Progenitor cell of endocrine pancreas (in vitro differentiated cells): ENCODE results near the gene SYNE2. TPM values are rescaled to one million over a fixed set of nuclear protein-coding genes. Genes with fewer than 3 reads are reported as not detected.

ENCODE experiments used
- DNase-seq: peaks from one replicate; pipeline ENCODE4 v3.0.0; 2021; ENCODE audit warnings: low spot score; ENCODE audit not compliant: unreplicated experiment
- H3K27ac Mint-ChIP-seq: 2 replicates; pipeline ENCODE4 v1.8.0; 2021; ENCODE audit warnings: mild to moderate bottlenecking, moderate library complexity, mixed read lengths
- H3K27me3 Mint-ChIP-seq: 2 replicates; pipeline ENCODE4 v1.8.0; 2021; ENCODE audit warnings: mixed read lengths
- H3K36me3 Mint-ChIP-seq: 2 replicates; pipeline ENCODE4 v1.8.0; 2022; ENCODE audit warnings: mixed read lengths; ENCODE audit not compliant: insufficient read depth
- H3K4me1 Mint-ChIP-seq: 2 replicates; pipeline ENCODE4 v1.8.0; 2021; ENCODE audit warnings: low read depth, mixed read lengths
- H3K4me3 Mint-ChIP-seq: 2 replicates; pipeline ENCODE4 v1.8.0; 2021; ENCODE audit warnings: low read depth, mild to moderate bottlenecking, moderate library complexity, mixed read lengths
- H3K9me3 Mint-ChIP-seq: 2 replicates; pipeline ENCODE4 v1.8.0; 2021; ENCODE audit warnings: low read depth, mixed read lengths
- total RNA-seq: library from RNA; stranded (reverse); gene quantifications from 2 replicates; pipeline ENCODE4 v1.2.1, GENCODE V29; 2021
- TF ChIP-seq, protein P1 (sequence below): fragments of 200-600 bp; sonication (generic); IDR thresholded peaks from one replicate; pipeline ENCODE4 v1.5.0; 2021; ENCODE audit warnings: antibody characterized with exemption, mild to moderate bottlenecking; ENCODE audit not compliant: unreplicated experiment

SYNE2 gene
- total RNA-seq, 1 donor from 2014 or later, result 108 TPM

GRCh38 chr14:64253672-64254071 lies 400.9 kb downstream of the SYNE2 start:
- Mint-ChIP-seq H3K9me3 (peaks cover 1% of the 10 kb centered on the region), H3K36me3 (no peaks in the 10 kb centered on the region), H3K27me3 (no peaks in the 10 kb centered on the region), H3K27ac (no peak overlapping the region), H3K4me3 (no peak overlapping the region), H3K4me1 (no peaks in the 10 kb centered on the region)
- TF ChIP-seq, protein P1, sequence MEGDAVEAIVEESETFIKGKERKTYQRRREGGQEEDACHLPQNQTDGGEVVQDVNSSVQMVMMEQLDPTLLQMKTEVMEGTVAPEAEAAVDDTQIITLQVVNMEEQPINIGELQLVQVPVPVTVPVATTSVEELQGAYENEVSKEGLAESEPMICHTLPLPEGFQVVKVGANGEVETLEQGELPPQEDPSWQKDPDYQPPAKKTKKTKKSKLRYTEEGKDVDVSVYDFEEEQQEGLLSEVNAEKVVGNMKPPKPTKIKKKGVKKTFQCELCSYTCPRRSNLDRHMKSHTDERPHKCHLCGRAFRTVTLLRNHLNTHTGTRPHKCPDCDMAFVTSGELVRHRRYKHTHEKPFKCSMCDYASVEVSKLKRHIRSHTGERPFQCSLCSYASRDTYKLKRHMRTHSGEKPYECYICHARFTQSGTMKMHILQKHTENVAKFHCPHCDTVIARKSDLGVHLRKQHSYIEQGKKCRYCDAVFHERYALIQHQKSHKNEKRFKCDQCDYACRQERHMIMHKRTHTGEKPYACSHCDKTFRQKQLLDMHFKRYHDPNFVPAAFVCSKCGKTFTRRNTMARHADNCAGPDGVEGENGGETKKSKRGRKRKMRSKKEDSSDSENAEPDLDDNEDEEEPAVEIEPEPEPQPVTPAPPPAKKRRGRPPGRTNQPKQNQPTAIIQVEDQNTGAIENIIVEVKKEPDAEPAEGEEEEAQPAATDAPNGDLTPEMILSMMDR, result no peak
- no peak for DNase-seq

DNA sequence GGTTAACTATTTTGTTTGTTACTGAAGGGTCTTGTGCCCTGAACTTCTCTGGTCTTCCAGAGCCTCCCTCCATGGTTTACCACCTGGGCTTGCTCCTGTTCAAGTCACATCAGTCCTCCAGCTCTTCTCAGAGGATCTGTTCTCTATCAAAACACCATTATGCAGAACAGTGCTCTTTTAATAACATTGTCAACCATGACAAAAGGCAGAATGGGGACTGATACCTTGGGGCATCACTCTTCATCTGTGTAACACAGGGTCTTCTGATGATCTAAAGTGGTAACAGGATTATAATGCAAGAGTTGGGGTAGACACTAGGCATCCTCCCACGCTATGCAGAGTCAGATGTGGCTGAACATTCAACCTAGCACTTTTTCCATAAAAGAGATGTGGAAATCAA lies 403.0 kb downstream of the SYNE2 start:
- TF ChIP-seq, protein P1, result no peak
- Mint-ChIP-seq H3K36me3 (no peaks in the 10 kb centered on the region), H3K27me3 (no peaks in the 10 kb centered on the region), H3K27ac (no peak overlapping the region), H3K9me3 (no peaks in the 10 kb centered on the region), H3K4me3 (no peak overlapping the region), H3K4me1 (no peaks in the 10 kb centered on the region)
- no peak for DNase-seq

DNA sequence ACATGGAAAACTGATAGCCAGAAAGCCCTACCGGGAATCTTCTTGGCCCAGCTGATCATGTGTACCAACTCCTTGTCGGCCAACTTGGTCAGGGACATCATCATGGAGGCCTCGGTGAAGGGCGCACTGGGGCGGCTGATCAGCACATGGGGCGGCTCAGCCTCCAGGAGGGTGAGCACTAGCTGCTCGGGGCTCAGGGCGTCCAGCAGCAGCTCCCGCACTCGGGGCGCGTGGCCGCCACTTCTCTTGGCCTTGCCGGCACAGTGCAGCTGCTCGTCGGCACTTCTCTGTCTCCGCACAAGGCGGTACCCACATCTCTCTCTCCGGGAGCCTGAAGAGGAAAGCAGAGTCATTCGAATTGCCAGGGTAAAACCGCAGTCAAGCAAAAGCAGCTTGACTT lies 407.6 kb downstream of the SYNE2 start:
- no peaks in the 10 kb centered on the region for H3K4me1 Mint-ChIP-seq
- no peak for DNase-seq
- TF ChIP-seq, protein P1, result no peak
- H3K27me3 Mint-ChIP-seq, result no peaks in the 10 kb centered on the region
- no peaks in the 10 kb centered on the region for H3K36me3 Mint-ChIP-seq
- no peak overlapping the region for H3K27ac Mint-ChIP-seq
- no peak overlapping the region for H3K4me3 Mint-ChIP-seq
- H3K9me3 Mint-ChIP-seq, result no peaks in the 10 kb centered on the region

GRCh38 chr14:64265222-64265621 lies 412.4 kb downstream of the SYNE2 start:
- no peak for DNase-seq
- Mint-ChIP-seq H3K27me3 (no peaks in the 10 kb centered on the region), H3K9me3 (no peaks in the 10 kb centered on the region), H3K4me3 (no peak overlapping the region), H3K4me1 (no peaks in the 10 kb centered on the region), H3K36me3 (no peaks in the 10 kb centered on the region), H3K27ac (no peak overlapping the region)
- TF ChIP-seq, protein P1, result no peak

DNA sequence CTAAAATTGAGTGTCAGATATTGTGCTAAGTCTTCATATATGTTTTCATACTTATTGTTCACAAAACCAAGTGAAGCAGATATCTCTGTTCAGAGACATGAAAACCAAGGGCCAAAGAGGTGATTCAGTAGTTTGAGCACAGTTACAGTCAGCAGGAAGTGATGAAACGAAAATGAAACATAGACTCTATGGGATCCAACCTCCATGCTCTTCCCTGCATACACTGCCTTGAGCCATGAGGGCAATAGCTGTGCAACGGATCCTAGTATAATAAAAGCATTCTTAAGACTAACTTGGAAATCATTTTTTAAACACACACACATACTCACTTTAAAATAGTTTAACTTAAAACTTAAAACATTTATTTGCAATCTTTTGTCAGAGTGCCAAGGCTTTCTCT lies 413.4 kb downstream of the SYNE2 start:
- no peak for DNase-seq
- Mint-ChIP-seq H3K27me3 (no peaks in the 10 kb centered on the region), H3K4me3 (no peak overlapping the region), H3K9me3 (no peaks in the 10 kb centered on the region), H3K4me1 (no peaks in the 10 kb centered on the region), H3K36me3 (no peaks in the 10 kb centered on the region), H3K27ac (no peak overlapping the region)
- TF ChIP-seq, protein P1, result no peak
